ENCODE data around the gene NPDC1. TPM values are rescaled to one million over a fixed set of nuclear protein-coding genes. Genes with fewer than 3 reads are reported as not detected.
"Not testable (repeated sequence)": the region's sequence is repeated elsewhere in the genome, so short reads cannot be mapped to it uniquely, and the experiment has no call there.

The NPDC1 gene
- total RNA-seq, 2 experiments from 2014 or later: 28.2 to 31.4 TPM

GRCh38 chr9:137065336-137065967, 19.5 kb upstream of the NPDC1 start:
- ChIA-PET POLR2A (no interaction called here), CTCF (interaction anchor here (1.2 to 9.6 kb wide), 8 partner anchors 10 to 36 kb away, joined by 3 to 120 read pairs (median 17); partner anchors contain the start of genes ABCA2, FUT7, MAN1B1 and NPDC1)

DNA sequence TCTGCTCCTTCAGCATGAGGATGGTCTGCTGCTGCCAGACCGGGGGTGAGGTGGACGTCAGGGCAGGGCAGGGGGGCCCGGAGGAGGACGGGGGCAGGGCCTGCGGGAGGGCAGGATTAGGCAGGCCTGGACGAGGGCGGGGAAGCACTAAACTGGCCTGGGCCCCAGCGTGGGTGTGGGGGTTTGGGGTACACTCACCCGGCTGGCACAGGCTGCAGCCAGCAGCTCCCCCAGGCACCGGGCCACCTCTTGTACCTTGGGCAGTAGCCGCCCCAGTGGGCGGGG, 18.8 kb upstream of the NPDC1 start:
- POLR2A ChIA-PET: interaction anchor here (1.2 kb wide), 1 partner anchor 30 kb away, joined by 3 read pairs; no protein-coding TSS in a partner anchor
- CTCF ChIA-PET: interaction anchor here (1.2 to 9.6 kb wide), 7 partner anchors 8 to 299 kb away, joined by 3 to 120 read pairs (median 8); partner anchors contain the start of genes MAN1B1, NPDC1 and UAP1L1

DNA sequence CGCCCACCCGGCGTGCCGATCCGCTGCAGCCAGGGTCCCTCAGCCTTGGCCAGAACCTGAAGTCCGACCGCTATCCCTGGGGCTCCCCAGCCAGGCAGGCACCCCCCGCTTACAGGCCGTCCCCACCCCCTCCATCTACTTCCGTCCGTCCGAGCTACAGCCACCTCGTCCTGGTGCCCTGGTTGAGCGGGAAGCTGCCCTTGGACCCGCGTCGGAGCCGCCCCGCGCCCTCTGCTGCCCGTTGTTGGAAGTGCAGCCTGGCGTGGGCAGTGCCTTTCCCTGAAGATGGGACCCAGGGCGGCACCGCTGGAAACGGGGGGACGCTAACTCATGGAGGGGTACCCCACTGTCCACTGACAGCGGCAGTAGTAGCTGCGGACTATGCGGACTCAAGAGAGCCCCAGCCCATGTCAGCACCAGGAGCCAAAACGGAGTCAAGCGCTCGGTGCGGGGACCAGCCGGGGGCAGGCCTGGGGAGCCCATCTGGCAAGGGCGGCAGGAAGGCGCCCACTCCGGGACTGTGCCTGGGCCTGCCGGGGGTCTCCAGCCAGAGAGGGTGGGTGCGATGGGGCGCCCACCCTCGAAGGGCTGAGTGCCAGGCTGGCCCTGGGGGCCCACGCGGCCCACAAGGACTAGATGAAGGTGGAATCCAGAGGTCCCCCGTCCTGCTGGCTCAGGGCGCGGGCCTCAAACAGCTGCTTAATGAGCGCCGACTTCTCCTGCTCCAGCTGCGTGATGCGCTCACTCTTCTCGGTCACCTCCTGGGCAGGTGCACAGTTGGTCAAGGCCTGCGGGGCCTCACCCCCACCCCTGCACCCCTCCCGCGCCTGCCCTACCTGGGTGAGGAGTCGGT, 18.3 kb upstream of the NPDC1 start:
- ChIA-PET CTCF (interaction anchor here (0.6 to 9.6 kb wide), 18 partner anchors 9 to 313 kb away, joined by 3 to 120 read pairs (median 5); partner anchors contain the start of genes ABCA2, MAN1B1, NPDC1 and UAP1L1), POLR2A (interaction anchor here (1.2 kb wide), 1 partner anchor 29 kb away, joined by 3 read pairs; no protein-coding TSS in a partner anchor)

GRCh38 chr9:137063311-137064026, 17.5 kb upstream of the NPDC1 start:
- CTCF ChIA-PET: interaction anchor here (0.6 to 9.6 kb wide), 16 partner anchors 8 to 297 kb away, joined by 3 to 120 read pairs (median 5); partner anchors contain the start of genes ABCA2, MAN1B1 and NPDC1
- POLR2A ChIA-PET: interaction anchor here (1.2 kb wide), 1 partner anchor 28 kb away, joined by 3 read pairs; no protein-coding TSS in a partner anchor

DNA sequence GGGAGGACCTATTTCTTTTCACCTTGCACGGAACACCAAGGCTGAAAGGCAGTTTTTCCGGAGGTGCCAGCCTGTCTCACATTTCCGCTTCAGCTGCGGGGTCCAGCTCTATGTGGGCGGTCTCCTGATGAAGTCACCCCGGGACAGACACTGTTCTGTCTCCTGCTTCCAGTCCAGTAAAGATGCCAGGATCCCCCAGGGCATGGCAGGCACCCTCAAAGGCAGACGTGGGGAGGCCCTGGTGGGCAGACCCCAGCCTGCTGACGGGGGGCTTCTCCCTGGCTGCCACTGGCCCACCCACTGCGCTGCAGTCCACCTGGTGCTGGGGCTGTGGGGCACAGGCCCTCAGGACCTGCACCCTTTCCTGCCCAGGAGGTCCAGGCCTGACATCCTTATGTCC, 16.8 kb upstream of the NPDC1 start:
- POLR2A ChIA-PET: not testable (repeated sequence)
- CTCF ChIA-PET: interaction anchor here (1.9 to 9.6 kb wide), 4 partner anchors 15 to 34 kb away, joined by 5 to 120 read pairs (median 42); partner anchors contain the start of genes ABCA2, MAN1B1 and NPDC1

- POLR2A ChIA-PET: no interaction called here
- CTCF ChIA-PET: interaction anchor here (2.1 kb wide), 1 partner anchor 33 kb away, joined by 11 read pairs; the partner anchor contains the start of gene ABCA2
Measured at GRCh38 chr9:137062384-137062783, 16.4 kb upstream of the NPDC1 start.

- CTCF ChIA-PET: interaction anchor here (0.7 to 2.8 kb wide), 4 partner anchors 9 to 29 kb away, joined by 3 to 15 read pairs (median 6); partner anchors contain the start of genes ABCA2 and NPDC1
- POLR2A ChIA-PET: no interaction called here
Measured at GRCh38 chr9:137058521-137059234, 12.7 kb upstream of the NPDC1 start.

- CTCF ChIA-PET: interaction anchor here (1.8 to 3.2 kb wide), 2 partner anchors 10 to 28 kb away, joined by 8 to 11 read pairs; partner anchors contain the start of gene ABCA2
- POLR2A ChIA-PET: no interaction called here
Measured at GRCh38 chr9:137057545-137057944, 11.6 kb upstream of the NPDC1 start.

GRCh38 chr9:137056739-137057415, 10.9 kb upstream of the NPDC1 start:
- ChIA-PET CTCF (interaction anchor here (1.8 to 3.2 kb wide), 3 partner anchors 7 to 28 kb away, joined by 8 to 11 read pairs (median 8); partner anchors contain the start of gene ABCA2), POLR2A (no interaction called here)

GRCh38 chr9:137055385-137056364, 9.7 kb upstream of the NPDC1 start:
- ChIA-PET POLR2A (interaction anchor here (1.3 kb wide), 1 partner anchor 16 kb away, joined by 3 read pairs; no protein-coding TSS in a partner anchor), CTCF (interaction anchor here (0.8 to 3.2 kb wide), 6 partner anchors 9 to 27 kb away, joined by 4 to 11 read pairs (median 6); partner anchors contain the start of gene SAPCD2)

GRCh38 chr9:137054932-137055384, 9.0 kb upstream of the NPDC1 start:
- POLR2A ChIA-PET: interaction anchor here (1.3 kb wide), 1 partner anchor 16 kb away, joined by 3 read pairs; no protein-coding TSS in a partner anchor
- CTCF ChIA-PET: interaction anchor here (0.8 to 3.2 kb wide), 6 partner anchors 8 to 26 kb away, joined by 4 to 11 read pairs (median 6); partner anchors contain the start of gene SAPCD2

- CTCF ChIA-PET: interaction anchor here (1.6 to 3.2 kb wide), 4 partner anchors 10 to 20 kb away, joined by 5 to 13 read pairs (median 10); no protein-coding TSS in a partner anchor
- POLR2A ChIA-PET: no interaction called here
Measured at GRCh38 chr9:137053944-137054931, 8.3 kb upstream of the NPDC1 start, which contains the start of gene ENTPD2. Gene ENTPD2, minus strand, starts transcription at chr9:137054061. Its CDS starts 64 bp downstream, at chr9:137053997.

DNA sequence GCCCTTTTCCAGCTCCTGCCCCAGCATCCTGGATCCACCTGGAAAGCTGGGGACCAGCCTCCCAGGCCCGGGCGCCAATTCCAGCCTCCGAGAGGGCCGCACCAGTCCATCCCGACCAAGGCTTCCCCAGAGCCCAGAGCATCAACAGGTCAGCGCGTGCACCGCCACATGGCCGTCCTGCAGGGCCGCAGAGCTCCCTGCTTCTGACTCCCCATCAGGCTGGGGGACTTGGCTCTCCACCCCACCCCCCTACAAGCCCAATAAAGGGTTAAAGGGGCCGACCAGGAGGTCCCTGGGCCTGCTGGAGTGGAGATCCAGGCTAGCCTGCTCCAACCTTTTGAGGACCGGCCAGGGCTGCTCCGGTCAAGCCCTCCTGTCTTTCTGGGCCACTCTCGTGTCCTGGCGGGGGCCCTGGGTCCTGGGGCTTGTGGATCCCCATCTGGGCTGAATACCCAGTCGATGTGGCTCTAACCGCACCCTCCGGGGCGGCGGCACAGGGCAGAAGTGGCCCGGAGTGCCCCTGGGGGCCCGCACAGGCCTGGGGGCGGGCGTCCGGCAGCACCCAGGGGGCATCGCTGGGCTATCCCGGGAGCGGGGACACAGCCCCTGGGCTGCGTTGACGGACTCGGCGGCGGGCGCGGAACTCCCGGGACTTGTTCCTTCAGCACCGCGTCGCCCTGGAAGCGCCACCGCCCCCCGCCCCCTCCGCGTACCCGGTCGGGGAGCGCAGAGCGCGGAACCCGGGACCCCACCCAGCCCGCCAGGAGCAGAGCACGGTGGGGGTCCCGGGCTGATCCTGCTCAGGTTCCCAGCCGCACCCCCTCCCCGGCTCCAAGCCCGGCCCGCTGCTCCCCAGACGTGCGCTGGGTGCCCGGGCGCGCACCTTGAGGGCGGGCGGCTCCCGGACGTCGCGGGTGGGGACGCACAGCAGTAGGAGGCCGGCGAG, 7.3 kb upstream of the NPDC1 start:
- ChIA-PET CTCF (interaction anchor here (0.6 to 2.7 kb wide), 6 partner anchors 14 to 312 kb away, joined by 3 to 17 read pairs (median 6); no protein-coding TSS in a partner anchor), POLR2A (interaction anchor here (0.6 kb wide), 1 partner anchor 48 kb away, joined by 4 read pairs; no protein-coding TSS in a partner anchor)

DNA sequence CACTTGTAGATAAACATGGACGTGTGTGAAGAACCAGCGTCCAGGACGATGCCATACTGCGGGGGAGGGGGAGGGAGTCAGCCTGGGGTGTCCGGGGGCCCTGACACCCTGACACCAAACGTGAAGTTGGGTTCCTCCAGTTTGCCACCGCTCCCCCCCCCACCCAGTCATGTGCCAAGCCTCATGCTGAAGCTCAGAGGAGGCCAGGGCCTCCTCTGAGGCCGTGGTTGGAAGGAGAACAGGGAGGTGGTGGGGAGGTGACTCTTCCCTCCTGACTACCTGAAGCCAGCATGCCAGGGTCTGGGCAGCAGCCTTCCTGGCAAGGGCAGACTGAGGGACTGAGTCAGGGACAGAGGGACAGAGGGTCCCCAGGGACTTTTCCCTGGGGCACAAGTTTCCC, 6.3 kb upstream of the NPDC1 start:
- CTCF ChIA-PET: interaction anchor here (0.6 to 2.7 kb wide), 6 partner anchors 15 to 315 kb away, joined by 3 to 17 read pairs (median 6); no protein-coding TSS in a partner anchor
- POLR2A ChIA-PET: interaction anchor here (0.5 to 0.6 kb wide), 2 partner anchors 18 to 49 kb away, joined by 4 read pairs; no protein-coding TSS in a partner anchor

Data from activated CD8-positive, alpha-beta memory T cell treated with anti-CD3 and anti-CD28 coated beads for 36 hours (primary cell).